HEK293 (cell line): ENCODE results near the gene THRSP.

Experiments used
- BCL11B ChIP-seq: fragments of 450-650 bp; formaldehyde crosslinking; IDR thresholded peaks from 2 replicates; pipeline ENCODE4 v1.5.1; 2016; ENCODE audit warnings: low read depth, missing biosample characterization, missing genetic modification characterization
- HOXC10 ChIP-seq: sonication (generic); formaldehyde crosslinking; IDR thresholded peaks from 2 replicates; pipeline ENCODE4 v1.8.1; 2023; ENCODE audit warnings: mild to moderate bottlenecking, missing genetic modification reagents
- IKZF3 ChIP-seq: fragments of 450-650 bp; IDR thresholded peaks from 2 replicates; pipeline ENCODE4 v1.5.0; 2018; ENCODE audit warnings: missing biosample characterization, mild to moderate bottlenecking, missing genetic modification characterization, moderate library complexity
- MEIS1 ChIP-seq: sonication (generic); formaldehyde crosslinking; IDR thresholded peaks from 2 replicates; pipeline ENCODE4 v1.8.1; 2022; ENCODE audit warnings: missing genetic modification reagents, mild to moderate bottlenecking, borderline replicate concordance
- MZF1 ChIP-seq: fragments of 450-650 bp; formaldehyde crosslinking; IDR thresholded peaks from 2 replicates; pipeline ENCODE4 v1.5.1; 2017; ENCODE audit warnings: missing biosample characterization, missing genetic modification characterization, borderline replicate concordance
- OVOL3 ChIP-seq: fragments of 450-650 bp; formaldehyde crosslinking; IDR thresholded peaks from 2 replicates; pipeline ENCODE4 v1.5.1; 2016; ENCODE audit warnings: missing biosample characterization, missing genetic modification characterization
- PRDM2 ChIP-seq: fragments of 450-650 bp; formaldehyde crosslinking; IDR thresholded peaks from 2 replicates; pipeline ENCODE4 v1.5.1; 2016; ENCODE audit warnings: missing biosample characterization, missing genetic modification characterization, borderline replicate concordance
- PRDM4 ChIP-seq: fragments of 450-650 bp; formaldehyde crosslinking; IDR thresholded peaks from 2 replicates; pipeline ENCODE4 v1.5.1; 2017; ENCODE audit warnings: missing biosample characterization, missing genetic modification characterization
- SP3 ChIP-seq: fragments of 450-650 bp; formaldehyde crosslinking; IDR thresholded peaks from 2 replicates; pipeline ENCODE4 v1.5.1; 2016; ENCODE audit warnings: missing biosample characterization, missing genetic modification characterization
- TRIM28 ChIP-seq: IDR thresholded peaks from 2 replicates; pipeline ENCODE4 v1.6.1; 2011; ENCODE audit warnings: low read length, control low read depth, borderline replicate concordance
- ZBTB1 ChIP-seq: fragments of 450-650 bp; formaldehyde crosslinking; IDR thresholded peaks from 2 replicates; pipeline ENCODE4 v1.5.1; 2016; ENCODE audit warnings: missing biosample characterization, missing genetic modification characterization
- ZBTB17 ChIP-seq: fragments of 450-650 bp; formaldehyde crosslinking; IDR thresholded peaks from 2 replicates; pipeline ENCODE4 v1.5.1; 2016; ENCODE audit warnings: missing biosample characterization, missing genetic modification characterization
- ZBTB21 ChIP-seq: fragments of 450-650 bp; formaldehyde crosslinking; IDR thresholded peaks from 2 replicates; pipeline ENCODE4 v1.5.1; 2017; ENCODE audit warnings: missing biosample characterization, missing genetic modification characterization
- ZBTB49 ChIP-seq: fragments of 450-650 bp; formaldehyde crosslinking; IDR thresholded peaks from 2 replicates; pipeline ENCODE4 v1.5.1; 2016; ENCODE audit warnings: missing biosample characterization, missing genetic modification characterization, low read depth
- ZFHX2 ChIP-seq: fragments of 450-650 bp; formaldehyde crosslinking; conservative IDR thresholded peaks from 2 replicates; pipeline ENCODE4 v1.5.1; 2016; ENCODE audit warnings: missing biosample characterization, missing genetic modification characterization
- ZNF112 ChIP-seq: fragments of 450-650 bp; formaldehyde crosslinking; IDR thresholded peaks from 2 replicates; pipeline ENCODE4 v1.5.0; 2017; ENCODE audit warnings: missing biosample characterization, missing genetic modification characterization
- ZNF114 ChIP-seq: fragments of 450-650 bp; formaldehyde crosslinking; IDR thresholded peaks from 2 replicates; pipeline ENCODE4 v1.5.0; 2017; ENCODE audit warnings: missing biosample characterization, missing genetic modification characterization
- ZNF155 ChIP-seq: fragments of 450-650 bp; formaldehyde crosslinking; IDR thresholded peaks from 2 replicates; pipeline ENCODE4 v1.5.1; 2016; ENCODE audit warnings: missing biosample characterization, missing genetic modification characterization
- ZNF169 ChIP-seq: fragments of 450-650 bp; formaldehyde crosslinking; IDR thresholded peaks from 2 replicates; pipeline ENCODE4 v1.5.1; 2016; ENCODE audit warnings: missing biosample characterization, missing genetic modification characterization
- ZNF184 ChIP-seq: fragments of 450-650 bp; IDR thresholded peaks from 2 replicates; pipeline ENCODE4 v1.5.1; 2018; ENCODE audit warnings: missing biosample characterization, mild to moderate bottlenecking, missing genetic modification characterization
- ZNF223 ChIP-seq: fragments of 450-650 bp; formaldehyde crosslinking; IDR thresholded peaks from 2 replicates; pipeline ENCODE4 v1.5.1; 2016; ENCODE audit warnings: missing biosample characterization, missing genetic modification characterization
- ZNF354C ChIP-seq: fragments of 450-650 bp; formaldehyde crosslinking; IDR thresholded peaks from 2 replicates; pipeline ENCODE4 v1.5.1; 2016; ENCODE audit warnings: missing biosample characterization, missing genetic modification characterization, low read depth, borderline replicate concordance
- ZNF518A ChIP-seq: fragments of 450-650 bp; formaldehyde crosslinking; conservative IDR thresholded peaks from 2 replicates; pipeline ENCODE4 v1.5.1; 2016; ENCODE audit warnings: low read depth, missing biosample characterization, missing genetic modification characterization
- ZNF558 ChIP-seq: fragments of 450-650 bp; formaldehyde crosslinking; IDR thresholded peaks from 2 replicates; pipeline ENCODE4 v1.5.1; 2016; ENCODE audit warnings: missing biosample characterization, missing genetic modification characterization
- ZNF561 ChIP-seq: fragments of 450-650 bp; IDR thresholded peaks from 2 replicates; pipeline ENCODE4 v1.5.1; 2018; ENCODE audit warnings: missing biosample characterization, missing genetic modification characterization, borderline replicate concordance
- ZNF571 ChIP-seq: fragments of 450-650 bp; formaldehyde crosslinking; IDR thresholded peaks from 2 replicates; pipeline ENCODE4 v1.5.0; 2017; ENCODE audit warnings: missing biosample characterization, missing genetic modification characterization
- ZNF791 ChIP-seq: fragments of 450-650 bp; formaldehyde crosslinking; IDR thresholded peaks from 2 replicates; pipeline ENCODE4 v1.5.1; 2016; ENCODE audit warnings: missing biosample characterization, missing genetic modification characterization

THRSP gene

GRCh38 chr11:78074756-78075155 is 11.1 kb downstream of the THRSP start (continued):
- TF ChIP-seq PRDM4 (tag by site-specific recombination) (no peak), IKZF3 (no peak), MEIS1 (CRISPR knock-in tag) (no peak), MZF1 (tag by site-specific recombination) (no peak), TRIM28 (no peak), OVOL3 (tag by site-specific recombination) (no peak), SP3 (tag by site-specific recombination) (no peak), ZNF561 (tag by site-specific recombination) (no peak), ZNF791 (no peak), ZFHX2 (tag by site-specific recombination) (no peak), ZNF114 (tag by site-specific recombination) (no peak), BCL11B (tag by site-specific recombination) (no peak), ZBTB1 (tag by site-specific recombination) (no peak), ZNF518A (tag by site-specific recombination) (no peak), ZNF184 (tag by site-specific recombination) (peak; percentile 36; the same call in 1 of the 2 replicates), ZNF571 (tag by site-specific recombination) (no peak), ZNF169 (tag by site-specific recombination) (no peak), ZNF155 (tag by site-specific recombination) (no peak), HOXC10 (no peak), ZBTB17 (tag by site-specific recombination) (0 out of 2 replicates have a peak, but pooled peaks have one; percentile 17), ZNF223 (no peak), ZBTB21 (no peak), ZBTB49 (tag by site-specific recombination) (no peak), ZNF112 (tag by site-specific recombination) (no peak), ZNF558 (tag by site-specific recombination) (no peak), PRDM2 (tag by site-specific recombination) (no peak), ZNF354C (tag by site-specific recombination) (no peak)
